Neuron (in vitro differentiated cells): ENCODE data around the gene CENPH.
A peak's percentile ranks its signal among the peaks of the same experiment; 100 is the strongest.
"Not testable (repeated sequence)": the region's sequence is repeated elsewhere in the genome, so short reads cannot be mapped to it uniquely, and the experiment has no call there.

Experiments
- H2AFZ ChIP-seq: one replicate; pipeline ENCODE4 v1.6.1; 2013; ENCODE audit warnings: low read depth, mild to moderate bottlenecking, inconsistent platforms, low read length, moderate library complexity
- H3K27me3 ChIP-seq: one replicate; pipeline ENCODE4 v1.6.1; 2013; ENCODE audit warnings: low read length; ENCODE audit not compliant: insufficient read depth
- H3K36me3 ChIP-seq: one replicate; pipeline ENCODE4 v1.6.1; 2013; ENCODE audit warnings: low read length; ENCODE audit not compliant: insufficient read depth
- H3K4me1 ChIP-seq: one replicate; pipeline ENCODE4 v1.6.1; 2013; ENCODE audit warnings: low read length; ENCODE audit not compliant: insufficient read depth
- H3K4me3 ChIP-seq: 2 replicates; pipeline ENCODE4 v1.5.1; 2013; ENCODE audit warnings: mild to moderate bottlenecking, low read length, moderate library complexity
- H3K9me3 ChIP-seq: one replicate; pipeline ENCODE4 v1.6.1; 2013; ENCODE audit warnings: low read length

The CENPH gene

DNA sequence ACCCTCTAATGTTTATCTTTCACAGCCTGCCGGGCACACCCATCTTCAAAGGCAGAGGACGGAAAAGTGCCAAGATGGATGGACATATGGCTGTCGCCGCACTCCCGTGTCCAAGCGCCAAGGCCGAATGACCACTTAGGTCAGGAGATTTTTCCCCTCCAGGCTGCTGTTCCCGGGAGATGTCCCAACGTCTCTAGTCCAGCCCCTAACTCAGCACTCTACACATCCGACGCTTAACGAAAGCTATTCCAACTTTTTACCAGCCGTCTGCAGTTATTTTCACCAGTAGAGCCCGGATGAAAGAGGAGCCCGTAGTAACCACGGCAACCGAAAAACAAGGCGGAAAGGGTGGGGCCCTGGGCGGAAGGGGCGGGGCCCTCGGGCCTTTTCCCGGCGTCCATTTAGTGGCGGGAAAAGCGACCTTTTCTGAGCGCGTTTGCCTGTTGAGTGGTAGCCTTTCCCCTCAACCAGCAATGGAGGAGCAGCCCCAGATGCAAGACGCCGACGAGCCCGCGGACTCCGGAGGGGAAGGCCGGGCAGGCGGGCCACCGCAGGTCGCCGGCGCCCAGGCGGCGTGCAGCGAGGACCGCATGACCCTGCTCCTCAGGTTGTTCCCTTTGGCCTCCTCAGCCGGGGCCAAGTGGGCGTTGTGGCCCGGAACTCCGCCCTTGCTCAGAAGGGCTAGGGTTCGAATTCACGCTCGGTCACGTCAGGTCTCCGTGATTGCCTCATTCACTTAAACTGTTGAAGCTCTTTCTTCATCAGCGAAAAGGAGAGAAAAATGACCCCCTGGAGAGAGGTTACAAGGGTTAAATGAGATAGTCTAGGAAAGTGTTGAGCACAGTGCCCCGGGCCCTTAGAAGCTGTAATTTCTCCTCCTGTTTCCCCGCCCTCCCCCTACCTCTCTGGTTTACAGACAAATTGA is at the start of gene CENPH:
Gene CENPH, plus strand, starts transcription at position 422 of the 925 bp plus-strand sequence. Its CDS starts 52 bp downstream, at position 474.
- Histone ChIP-seq H2AFZ (peak within 1 kb of the TSS; percentile 79), H3K9me3 (no peaks in the 10 kb centered on the region), H3K27me3 (no peaks in the 10 kb centered on the region), H3K36me3 (peaks cover 24% of the 10 kb centered on the region), H3K4me1 (peaks cover 8% of the 10 kb centered on the region), H3K4me3 (peak within 1 kb of the TSS; percentile 87)

DNA sequence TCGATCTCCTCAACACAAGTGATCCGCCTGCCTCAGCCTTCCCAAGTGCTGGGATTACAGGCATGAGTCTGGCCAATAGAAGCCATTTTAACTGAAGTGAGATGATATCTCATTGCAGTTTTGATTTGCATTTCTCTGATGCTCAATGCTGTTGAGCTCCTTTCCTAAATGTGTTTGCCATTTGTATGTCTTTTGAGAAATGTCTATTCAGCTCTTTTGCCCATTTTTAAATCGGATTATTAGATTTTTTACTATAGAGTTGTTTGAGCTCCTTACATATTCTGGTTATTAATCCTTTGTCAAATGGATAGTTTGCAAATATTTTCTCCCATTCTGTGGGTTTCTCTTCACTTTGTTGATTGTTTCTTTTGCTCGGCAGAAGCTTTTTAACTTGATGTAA is 49.1 kb upstream of the CENPH start:
- not testable (repeated sequence) for H3K9me3 ChIP-seq, H3K4me1 ChIP-seq, H3K27me3 ChIP-seq, H3K36me3 ChIP-seq, H2AFZ ChIP-seq, H3K4me3 ChIP-seq

DNA sequence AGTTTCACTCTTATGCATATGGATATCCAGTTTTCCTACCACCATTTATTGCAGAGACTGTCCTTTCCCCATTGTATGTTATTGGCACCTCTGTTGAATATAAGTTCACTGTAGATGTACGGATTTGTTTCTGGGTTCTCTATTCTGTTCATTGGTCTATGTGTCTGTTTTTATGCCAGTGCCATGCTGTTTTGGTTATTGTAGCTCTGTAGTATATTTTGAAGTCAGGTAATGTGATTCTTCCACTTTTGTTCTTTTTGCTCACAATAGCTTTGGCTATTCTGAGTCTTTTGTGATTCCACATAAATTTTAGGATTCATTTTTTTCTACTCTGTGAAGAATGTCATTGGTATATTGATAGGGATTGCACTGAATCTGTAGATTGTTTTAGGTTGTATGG is 48.6 kb upstream of the CENPH start:
- H2AFZ ChIP-seq, result no peak overlapping the region
- no peaks in the 10 kb centered on the region for H3K9me3 ChIP-seq
- no peak overlapping the region for H3K4me3 ChIP-seq
- H3K36me3 ChIP-seq, result no peaks in the 10 kb centered on the region
- no peaks in the 10 kb centered on the region for H3K27me3 ChIP-seq
- no peaks in the 10 kb centered on the region for H3K4me1 ChIP-seq

- H3K4me3 ChIP-seq, H2AFZ ChIP-seq, H3K27me3 ChIP-seq, H3K36me3 ChIP-seq, H3K9me3 ChIP-seq, H3K4me1 ChIP-seq: not testable (repeated sequence)
These were observed 40.8 kb upstream of the CENPH start for GRCh38 chr5:69148576-69148975.

DNA sequence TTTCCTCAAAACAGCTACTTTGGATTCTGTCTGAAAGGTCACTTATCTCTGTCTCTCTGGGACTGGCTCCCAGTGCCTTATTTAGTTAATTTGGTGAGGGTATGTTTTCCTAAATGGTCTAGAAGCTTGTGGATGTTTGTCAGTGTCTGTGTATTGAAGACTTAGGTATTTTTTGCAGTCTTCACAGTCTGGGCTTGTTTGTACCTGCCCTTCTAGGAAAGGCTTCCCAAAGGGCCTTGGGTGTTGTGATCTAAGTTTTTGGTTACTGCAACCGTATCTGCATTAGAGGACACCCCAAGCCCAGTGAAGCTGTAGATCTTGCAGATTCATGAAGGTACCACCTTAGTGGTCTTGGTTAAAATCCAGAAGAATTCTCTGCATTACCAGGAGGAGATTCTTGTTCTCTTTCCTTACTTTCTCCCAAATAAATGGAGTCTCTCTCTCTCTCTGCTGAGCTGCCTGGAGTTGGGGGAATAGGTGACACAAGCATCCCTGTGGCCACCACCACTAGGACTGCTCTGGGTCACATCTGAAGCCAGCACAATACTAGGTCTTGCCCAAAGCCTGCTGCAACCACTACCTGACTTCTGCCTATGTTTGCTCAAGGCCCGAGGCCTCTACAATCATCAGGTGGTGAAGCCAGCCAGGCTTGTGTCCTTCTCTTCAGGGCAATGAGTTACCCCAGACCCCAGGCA is 40.3 kb upstream of the CENPH start:
- H2AFZ ChIP-seq, result no peak overlapping the region

DNA sequence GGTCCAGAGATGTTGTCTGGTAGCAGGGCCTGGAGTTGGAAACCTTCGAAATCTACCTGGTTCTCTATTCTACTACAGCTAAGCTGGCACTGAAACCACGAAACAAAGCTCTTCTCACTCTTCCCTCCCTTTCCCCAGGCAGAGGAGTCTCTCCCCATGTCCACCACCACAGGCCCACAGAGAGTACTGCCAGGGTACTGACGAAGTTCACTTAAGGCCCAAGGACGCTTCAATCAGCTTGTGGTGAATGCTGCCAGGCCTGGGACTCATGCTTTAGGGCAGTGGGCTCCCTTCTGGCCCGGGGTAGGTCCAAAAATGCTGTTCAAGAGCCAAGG is 39.7 kb upstream of the CENPH start:
- H2AFZ ChIP-seq, result no peak overlapping the region
- no peaks in the 10 kb centered on the region for H3K27me3 ChIP-seq
- no peaks in the 10 kb centered on the region for H3K9me3 ChIP-seq
- H3K36me3 ChIP-seq, result no peaks in the 10 kb centered on the region
- H3K4me3 ChIP-seq, result no peak overlapping the region
- H3K4me1 ChIP-seq, result no peaks in the 10 kb centered on the region

More for the DNA sequence above, 40.3 kb upstream of the CENPH start:
- no peaks in the 10 kb centered on the region for H3K27me3 ChIP-seq
- H3K9me3 ChIP-seq, result no peaks in the 10 kb centered on the region
- no peaks in the 10 kb centered on the region for H3K4me1 ChIP-seq
- H3K36me3 ChIP-seq, result no peaks in the 10 kb centered on the region
- H3K4me3 ChIP-seq, result no peak overlapping the region

DNA sequence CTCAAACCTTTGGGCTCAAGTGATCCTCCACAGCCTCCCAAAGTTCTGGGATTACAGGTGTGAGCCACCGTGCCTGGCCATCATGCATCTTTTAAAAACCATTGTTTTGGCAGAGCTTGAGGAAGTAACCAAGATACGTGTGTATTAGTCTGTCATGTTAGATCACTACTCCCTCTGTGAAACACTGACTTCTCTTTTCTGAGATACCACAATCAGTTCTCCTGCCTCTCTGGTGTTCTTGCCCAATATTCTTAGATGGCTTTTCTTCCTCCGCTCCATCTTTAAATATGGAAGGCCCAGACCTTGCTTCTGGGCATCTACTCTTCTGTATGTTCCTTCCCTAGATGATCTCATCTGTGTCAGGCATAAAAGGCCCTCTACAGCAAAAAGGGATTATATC is 36.7 kb upstream of the CENPH start:
- Histone ChIP-seq H3K9me3 (no peaks in the 10 kb centered on the region), H2AFZ (no peak overlapping the region)

DNA sequence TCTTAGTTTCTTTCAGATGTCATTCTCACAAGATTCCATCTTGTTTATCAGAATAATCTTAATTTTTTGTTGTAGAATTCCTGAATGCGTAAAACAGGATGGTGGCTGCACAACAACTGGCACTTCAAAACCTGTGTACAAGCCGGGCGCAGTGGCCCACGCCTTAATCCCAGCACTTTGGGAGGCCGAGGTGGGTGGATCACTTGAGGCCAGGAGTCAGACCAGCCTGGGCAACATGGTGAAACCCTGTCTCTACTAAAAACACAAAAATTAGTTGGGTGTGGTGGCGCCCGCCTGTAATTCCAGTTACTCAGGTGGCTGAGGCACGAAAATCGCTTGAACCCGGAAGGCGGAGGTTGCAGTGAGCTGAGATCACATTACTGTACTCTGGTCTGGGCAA is 32.9 kb upstream of the CENPH start:
- no peaks in the 10 kb centered on the region for H3K4me1 ChIP-seq
- no peaks in the 10 kb centered on the region for H3K9me3 ChIP-seq
- H3K36me3 ChIP-seq, result no peaks in the 10 kb centered on the region
- H3K4me3 ChIP-seq, result no peak overlapping the region
- H3K27me3 ChIP-seq, result no peaks in the 10 kb centered on the region
- H2AFZ ChIP-seq, result no peak overlapping the region

More for the DNA sequence above, 36.7 kb upstream of the CENPH start:
- Histone ChIP-seq H3K4me1 (no peaks in the 10 kb centered on the region), H3K36me3 (no peaks in the 10 kb centered on the region), H3K4me3 (no peak overlapping the region), H3K27me3 (no peaks in the 10 kb centered on the region)

GRCh38 chr5:69158039-69158438 is 31.3 kb upstream of the CENPH start:
- no peaks in the 10 kb centered on the region for H3K4me1 ChIP-seq
- H3K9me3 ChIP-seq, result no peaks in the 10 kb centered on the region
- no peaks in the 10 kb centered on the region for H3K36me3 ChIP-seq
- H2AFZ ChIP-seq, result no peak overlapping the region
- no peak overlapping the region for H3K4me3 ChIP-seq
- H3K27me3 ChIP-seq, result no peaks in the 10 kb centered on the region

DNA sequence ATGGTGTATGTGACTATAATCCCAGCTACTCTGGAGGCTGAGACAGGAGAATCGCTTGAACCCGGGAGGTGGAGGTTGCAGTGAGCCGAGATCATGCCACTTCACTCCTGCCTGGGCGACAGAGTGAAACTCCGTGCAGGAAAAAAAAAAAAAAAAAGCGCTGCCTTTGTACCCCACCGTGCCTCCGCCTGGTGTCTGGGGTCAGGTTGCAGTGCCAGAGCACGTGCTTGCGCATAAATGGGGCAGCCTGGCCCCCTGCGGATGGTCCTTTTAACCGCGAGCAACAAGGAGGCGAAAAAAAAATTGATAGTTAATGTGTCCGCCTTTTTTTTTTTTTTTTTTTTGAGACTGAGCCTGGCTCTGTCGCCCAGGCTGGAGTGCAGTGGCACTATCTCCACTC is 28.7 kb upstream of the CENPH start:
- H3K4me1 ChIP-seq, result no peaks in the 10 kb centered on the region
- H3K4me3 ChIP-seq, result no peak overlapping the region
- no peaks in the 10 kb centered on the region for H3K36me3 ChIP-seq
- no peak overlapping the region for H2AFZ ChIP-seq
- no peaks in the 10 kb centered on the region for H3K27me3 ChIP-seq
- no peaks in the 10 kb centered on the region for H3K9me3 ChIP-seq

DNA sequence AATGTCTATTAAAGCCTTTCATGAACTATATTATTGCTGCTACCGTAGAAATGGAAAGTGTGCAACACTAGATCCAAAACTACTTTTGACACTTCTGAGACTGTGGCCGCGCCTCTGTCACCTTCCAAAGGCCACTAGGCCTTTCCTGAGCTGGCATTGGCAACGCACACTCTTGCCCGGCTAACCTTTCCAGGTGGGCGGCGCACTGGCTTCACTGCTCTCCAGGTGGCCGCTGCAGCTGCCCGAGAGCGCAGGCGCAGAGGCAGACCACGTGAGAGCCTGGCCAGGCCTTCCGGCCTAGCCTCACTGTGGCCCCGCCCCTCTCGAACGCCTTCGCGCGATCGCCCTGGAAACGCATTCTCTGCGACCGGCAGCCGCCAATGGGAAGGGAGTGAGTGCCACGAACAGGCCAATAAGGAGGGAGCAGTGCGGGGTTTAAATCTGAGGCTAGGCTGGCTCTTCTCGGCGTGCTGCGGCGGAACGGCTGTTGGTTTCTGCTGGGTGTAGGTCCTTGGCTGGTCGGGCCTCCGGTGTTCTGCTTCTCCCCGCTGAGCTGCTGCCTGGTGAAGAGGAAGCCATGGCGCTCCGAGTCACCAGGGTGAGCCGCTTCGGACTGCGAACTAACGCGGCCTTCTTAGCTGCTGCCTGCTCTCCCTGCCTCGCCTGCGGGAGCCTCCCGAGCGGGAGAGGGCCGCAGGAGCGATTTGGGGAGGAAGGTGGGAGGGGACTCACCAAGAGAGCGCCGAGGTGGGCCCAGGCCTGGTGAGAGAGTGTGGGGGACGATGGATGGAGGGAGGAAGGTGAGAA is 22.5 kb upstream of the CENPH start, which contains the start of gene CCNB1:
Gene CCNB1, plus strand, starts transcription at position 465 of the 807 bp plus-strand sequence. Its CDS starts 113 bp downstream, at position 578.
- no peaks in the 10 kb centered on the region for H3K27me3 ChIP-seq

DNA sequence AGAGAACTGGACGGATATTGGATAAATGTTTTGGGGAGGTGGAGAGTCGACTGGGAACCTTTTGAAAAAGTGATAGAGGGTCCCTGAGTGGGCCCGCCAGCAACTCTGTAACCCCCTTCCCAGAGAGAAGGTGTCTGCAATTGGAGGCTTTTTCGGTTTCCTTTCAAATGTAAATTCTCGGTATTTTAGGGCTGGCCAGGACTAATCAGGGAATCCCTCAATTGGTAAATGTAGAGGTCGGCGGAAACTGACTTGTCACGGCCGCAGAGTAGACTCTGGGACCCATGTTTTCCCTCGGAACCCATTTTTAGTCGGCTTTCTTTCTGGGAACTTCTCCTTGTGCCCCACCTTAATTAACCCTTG is 21.9 kb upstream of the CENPH start:
- Histone ChIP-seq H3K4me1 (peaks cover 13% of the 10 kb centered on the region), H3K27me3 (no peaks in the 10 kb centered on the region), H3K36me3 (peaks cover 38% of the 10 kb centered on the region), H3K4me3 (peak overlapping the region; percentile 62), H3K9me3 (no peaks in the 10 kb centered on the region), H2AFZ (peak overlapping the region; percentile 27)

More for the DNA sequence above, 22.5 kb upstream of the CENPH start, which contains the start of gene CCNB1:
- Histone ChIP-seq H3K4me3 (peak within 1 kb of the TSS; percentile 62), H3K9me3 (no peaks in the 10 kb centered on the region), H3K4me1 (peaks cover 12% of the 10 kb centered on the region), H2AFZ (peak within 1 kb of the TSS; percentile 54), H3K36me3 (peaks cover 33% of the 10 kb centered on the region)

- Histone ChIP-seq H3K27me3 (no peaks in the 10 kb centered on the region), H3K9me3 (no peaks in the 10 kb centered on the region), H2AFZ (peak overlapping the region; percentile 27), H3K4me3 (peak overlapping the region; percentile 62), H3K36me3 (peaks cover 40% of the 10 kb centered on the region), H3K4me1 (peaks cover 14% of the 10 kb centered on the region)
These were observed 21.5 kb upstream of the CENPH start for GRCh38 chr5:69167929-69168328.
